SK-N-SH (cell line): ENCODE measurements around the gene MFAP2. TPM values are rescaled to one million over a fixed set of nuclear protein-coding genes. Genes with fewer than 3 reads are reported as not detected.
A peak's percentile ranks its signal among the peaks of the same experiment; 100 is the strongest.

ENCODE experiments used
- CTCF ChIA-PET: fragments of 300-600, 350-600 bp; formaldehyde crosslinking; extraction: SDS; loops from one replicate; lab custom pipeline; 2021; lab: Yijun Ruan, JAX
- POLR2A ChIA-PET: fragments of 350-600 bp; sonication (Branson Sonifier 250); formaldehyde crosslinking; extraction: SDS; loops from one replicate; lab custom pipeline; 2020; ENCODE audit warnings: antibody characterized with exemption, inconsistent platforms; lab: Yijun Ruan, JAX
- DNase-seq: peaks from one replicate; pipeline ENCODE4 v3.0.0; 2012
- H2AFZ ChIP-seq: fragments of 200-600 bp; sonication (generic); 2 replicates; pipeline ENCODE4 v1.8.1; 2016; ENCODE audit warnings: antibody characterized with exemption, mild to moderate bottlenecking, low read depth
- H3F3A ChIP-seq: fragments of 200-600 bp; sonication (generic); replicated peaks from 2 replicates; pipeline ENCODE3; 2016; ENCODE audit warnings: antibody characterized with exemption, mild to moderate bottlenecking; ENCODE audit not compliant: insufficient read depth
- H3K27ac ChIP-seq, 2 experiments: fragments of 200-500 bp in 1 of 2; fragments of 200-600 bp in 1 of 2; sonication (Bioruptor generic) in 1 of 2; sonication (generic), shearing (Covaris generic) in 1 of 2; 2 replicates each; pipeline versions ENCODE4 v1.5.1 to v1.6.1; 2014 to 2016; ENCODE audit warnings: low read depth in 2 of 2, inconsistent platforms in 1 of 2, low read length in 1 of 2, mild to moderate bottlenecking in 1 of 2, mixed read lengths in 1 of 2
- H3K27me3 ChIP-seq: fragments of 200-600 bp; sonication (generic), shearing (Covaris generic); 2 replicates; pipeline ENCODE4 v1.6.1; 2016; ENCODE audit warnings: mixed run types; ENCODE audit not compliant: insufficient read depth
- H3K36me3 ChIP-seq, 2 experiments: fragments of 200-500 bp in 1 of 2; fragments of 200-600 bp in 1 of 2; sonication (Bioruptor generic) in 1 of 2; sonication (generic) in 1 of 2; replicated peaks in 1 of 2; 2 replicates each; pipeline versions ENCODE3 to v1.5.1; 2014 to 2016; ENCODE audit warnings: low read length in 1 of 2, mild to moderate bottlenecking in 1 of 2; ENCODE audit not compliant: insufficient read depth in 2 of 2, control insufficient read depth in 1 of 2
- H3K4me1 ChIP-seq, 2 experiments: fragments of 200-500 bp in 1 of 2; fragments of 200-600 bp in 1 of 2; sonication (Bioruptor generic) in 1 of 2; sonication (generic), shearing (Covaris generic) in 1 of 2; 2 replicates each; pipeline versions ENCODE4 v1.5.1 to v1.6.1; 2014 to 2016; ENCODE audit warnings: low read depth in 1 of 2, low read length in 1 of 2, mixed run types in 1 of 2; ENCODE audit not compliant: insufficient read depth in 2 of 2, control insufficient read depth in 1 of 2
- H3K4me2 ChIP-seq: fragments of 200-600 bp; sonication (generic), shearing (Covaris generic); 2 replicates; pipeline ENCODE4 v1.6.1; 2017; ENCODE audit warnings: mixed run types
- H3K4me3 ChIP-seq, 2 experiments: fragments of 200-500 bp in 1 of 2; fragments of 200-600 bp in 1 of 2; sonication (Bioruptor generic) in 1 of 2; sonication (generic), shearing (Covaris generic) in 1 of 2; 2 replicates each; pipeline versions ENCODE4 v1.5.1 to v1.8.1; 2014 to 2016; ENCODE audit warnings: low read depth in 2 of 2, inconsistent platforms in 1 of 2, low read length in 1 of 2, mild to moderate bottlenecking in 1 of 2, mixed read lengths in 1 of 2, moderate library complexity in 1 of 2
- H3K79me2 ChIP-seq: fragments of 200-600 bp; sonication (generic); 2 replicates; pipeline ENCODE4 v1.8.1; 2017; ENCODE audit warnings: mild to moderate bottlenecking; ENCODE audit not compliant: insufficient read depth
- H3K9ac ChIP-seq: fragments of 200-600 bp; sonication (generic); 2 replicates; pipeline ENCODE4 v1.6.1; 2017; ENCODE audit warnings: mixed run types
- H3K9me2 ChIP-seq: fragments of 200-600 bp; sonication (generic); 2 replicates; pipeline ENCODE4 v1.6.1; 2017; ENCODE audit warnings: mixed run types
- H3K9me3 ChIP-seq: fragments of 200-600 bp; sonication (generic); 2 replicates; pipeline ENCODE4 v1.6.1; 2017; ENCODE audit warnings: mixed run types, mild to moderate bottlenecking, moderate library complexity
- H4K20me1 ChIP-seq: fragments of 200-600 bp; sonication (generic); 2 replicates; pipeline ENCODE4 v1.6.1; 2017; ENCODE audit warnings: mild to moderate bottlenecking, mixed run types; ENCODE audit not compliant: insufficient read depth
- EP300 ChIP-seq, 2 experiments: IDR thresholded peaks; 2 replicates each; pipeline versions ENCODE4 v1.4.0 to v1.6.1; 2012; ENCODE audit warnings: borderline replicate concordance in 1 of 2, low read depth in 1 of 2, low read length in 1 of 2
- EZH2phosphoT487 ChIP-seq: fragments of 200-600 bp; sonication (generic); IDR thresholded peaks from 2 replicates; pipeline ENCODE4 v1.6.1; 2017; ENCODE audit warnings: low read depth, mixed run types, mild to moderate bottlenecking, antibody characterized with exemption, moderate library complexity, borderline replicate concordance
- FOSL2 ChIP-seq: IDR thresholded peaks from 2 replicates; pipeline ENCODE4 v1.4.0; 2012; ENCODE audit warnings: low read depth, mild to moderate bottlenecking, moderate library complexity, borderline replicate concordance
- FOXM1 ChIP-seq: IDR thresholded peaks from 2 replicates; pipeline ENCODE4 v1.4.0; 2012; ENCODE audit warnings: low read depth, mild to moderate bottlenecking
- GABPA ChIP-seq: IDR thresholded peaks from 2 replicates; pipeline ENCODE4 v1.4.0; 2012; ENCODE audit warnings: low read depth, mild to moderate bottlenecking
- IRF3 ChIP-seq: fragments of 150-350 bp; IDR thresholded peaks from 2 replicates; pipeline ENCODE4 v1.6.1; 2016; ENCODE audit warnings: mild to moderate bottlenecking, low read depth, low read length
- JUND ChIP-seq: IDR thresholded peaks from 2 replicates; pipeline ENCODE4 v1.4.0; 2012
- MAX ChIP-seq: IDR thresholded peaks from 2 replicates; pipeline ENCODE4 v1.4.0; 2012; ENCODE audit warnings: low read depth
- MEF2A ChIP-seq: IDR thresholded peaks from 2 replicates; pipeline ENCODE4 v1.4.0; 2012; ENCODE audit warnings: low read depth, borderline replicate concordance
- MXI1 ChIP-seq: IDR thresholded peaks from 2 replicates; pipeline ENCODE4 v1.6.1; 2012; ENCODE audit warnings: mild to moderate bottlenecking, low read depth, low read length, improper control_type of control experiment
- NFIC ChIP-seq: IDR thresholded peaks from 2 replicates; pipeline ENCODE4 v1.4.0; 2012; ENCODE audit warnings: borderline replicate concordance
- POLR2AphosphoS5 ChIP-seq: IDR thresholded peaks from 2 replicates; pipeline ENCODE4 v1.6.1; 2012; ENCODE audit warnings: low read depth, low read length
- REST ChIP-seq: IDR thresholded peaks from 2 replicates; pipeline ENCODE4 v1.6.1; 2012; ENCODE audit warnings: mild to moderate bottlenecking, low read depth, low read length, moderate library complexity
- RFX5 ChIP-seq: IDR thresholded peaks from 2 replicates; pipeline ENCODE4 v1.6.1; 2012; ENCODE audit warnings: mild to moderate bottlenecking, improper control_type of control experiment, low read length
- SIN3A ChIP-seq: IDR thresholded peaks from 2 replicates; pipeline ENCODE4 v1.6.1; 2012; ENCODE audit warnings: low read depth, mild to moderate bottlenecking, low read length, moderate library complexity, borderline replicate concordance
- TCF12 ChIP-seq: IDR thresholded peaks from 2 replicates; pipeline ENCODE4 v1.4.0; 2012
- USF1 ChIP-seq: IDR thresholded peaks from 2 replicates; pipeline ENCODE4 v1.4.0; 2012; ENCODE audit warnings: low read depth, borderline replicate concordance
- YY1 ChIP-seq: IDR thresholded peaks from 2 replicates; pipeline ENCODE4 v1.4.0; 2012; ENCODE audit warnings: low read depth, mild to moderate bottlenecking
- WGBS: methylation state at CpG from one replicate; pipeline ENCODE4 v1.1.6; 2017; ENCODE audit warnings: low lambda C conversion rate; 5-methylcytosine and 5-hydroxymethylcytosine counted together
- polyA plus RNA-seq, 3 experiments: library from polyadenylated mRNA; depleted of rRNA; stranded (reverse); fragments of >200 nt; gene quantifications; 2 replicates each; pipeline ENCODE4 v1.2.3, GENCODE V29; 2012
- TF ChIP-seq, protein P1 (sequence below): IDR thresholded peaks from 2 replicates; pipeline ENCODE4 v1.4.0; 2012; ENCODE audit warnings: low read depth, borderline replicate concordance

MFAP2 gene
- polyA plus RNA-seq, 1 of the 3 experiments (the other 2 are of a cell fraction) = 189 TPM

DNA sequence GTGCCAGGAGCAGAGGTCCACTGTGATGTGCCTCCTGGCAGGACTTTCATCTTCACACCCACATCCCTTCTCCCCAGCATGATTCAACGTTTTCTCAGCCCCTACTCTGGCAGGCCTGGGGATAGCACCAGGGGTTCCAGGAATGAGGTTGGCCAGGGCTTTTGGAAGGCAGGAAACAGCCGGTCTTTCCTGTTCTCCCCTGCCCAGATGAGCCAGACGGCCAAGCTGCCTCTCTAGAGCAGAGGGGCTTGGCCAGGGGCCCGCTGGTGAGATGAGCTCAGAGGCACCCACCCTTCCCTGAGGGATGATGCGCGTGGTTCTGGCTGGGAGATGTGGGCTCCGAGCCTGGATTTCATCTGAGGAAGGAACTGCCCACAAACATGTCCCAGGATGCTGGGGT is 4.3 kb upstream of the MFAP2 start:
- Histone ChIP-seq H3K4me1 (peaks cover 13 to 14% of the 10 kb centered on the region in 2 experiments; a peak in 2 of 4 replicates), H3K79me2 (peaks cover 9% of the 10 kb centered on the region; the same call in 1 of the 2 replicates), H3K9me2 (no peaks in the 10 kb centered on the region), H4K20me1 (no peaks in the 10 kb centered on the region), H3K27ac (peak overlapping the region; percentile 64 to 79), H3K9ac (peak overlapping the region; percentile 1; the same call in 1 of the 2 replicates), H3K9me3 (no peaks in the 10 kb centered on the region), H3K4me2 (peak overlapping the region; percentile 47; the same call in 1 of the 2 replicates), H3F3A (peaks cover 19% of the 10 kb centered on the region)
- POLR2A ChIA-PET = interaction anchor here (0.7 to 1.0 kb wide), 4 partner anchors 15 to 24 kb away, joined by 3 to 5 read pairs (median 4); no protein-coding TSS in a partner anchor
- peak; percentile 76 for DNase-seq
- TF ChIP-seq USF1 (0 out of 2 replicates have a peak, but pooled peaks have one; percentile 25), EZH2phosphoT487 (no peak), IRF3 (no peak), SIN3A (no peak), MEF2A (0 out of 2 replicates have a peak, but pooled peaks have one; percentile 24), FOXM1 (no peak), FOSL2 (peak; percentile 45), RFX5 (no peak), EP300 (IDR thresholded peaks at IDR 0.05; ENCODE audit: borderline replicate concordance in 1 of 2, low read depth in 1 of 2, low read length in 1 of 2) (peak; percentile 25 to 62; a peak in 2 of 4 replicates), MXI1 (no peak), YY1 (no peak), MAX (peak; percentile 77), NFIC (peak; percentile 93), JUND (peak; percentile 68), GABPA (no peak), REST (peak; percentile 20; the same call in 1 of the 2 replicates), POLR2AphosphoS5 (no peak), TCF12 (peak; percentile 90)
- TF ChIP-seq, protein P1, sequence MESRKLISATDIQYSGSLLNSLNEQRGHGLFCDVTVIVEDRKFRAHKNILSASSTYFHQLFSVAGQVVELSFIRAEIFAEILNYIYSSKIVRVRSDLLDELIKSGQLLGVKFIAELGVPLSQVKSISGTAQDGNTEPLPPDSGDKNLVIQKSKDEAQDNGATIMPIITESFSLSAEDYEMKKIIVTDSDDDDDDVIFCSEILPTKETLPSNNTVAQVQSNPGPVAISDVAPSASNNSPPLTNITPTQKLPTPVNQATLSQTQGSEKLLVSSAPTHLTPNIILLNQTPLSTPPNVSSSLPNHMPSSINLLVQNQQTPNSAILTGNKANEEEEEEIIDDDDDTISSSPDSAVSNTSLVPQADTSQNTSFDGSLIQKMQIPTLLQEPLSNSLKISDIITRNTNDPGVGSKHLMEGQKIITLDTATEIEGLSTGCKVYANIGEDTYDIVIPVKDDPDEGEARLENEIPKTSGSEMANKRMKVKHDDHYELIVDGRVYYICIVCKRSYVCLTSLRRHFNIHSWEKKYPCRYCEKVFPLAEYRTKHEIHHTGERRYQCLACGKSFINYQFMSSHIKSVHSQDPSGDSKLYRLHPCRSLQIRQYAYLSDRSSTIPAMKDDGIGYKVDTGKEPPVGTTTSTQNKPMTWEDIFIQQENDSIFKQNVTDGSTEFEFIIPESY = 0 out of 2 replicates have a peak, but pooled peaks have one; percentile 37
- TF ChIP-seq, all 33 proteins: peak for 10
- CTCF ChIA-PET = interaction anchor here (1.1 to 4.0 kb wide), 5 partner anchors 18 to 26 kb away, joined by 3 to 38 read pairs (median 4); no protein-coding TSS in a partner anchor
- Histone ChIP-seq H3K4me3 (no peak overlapping the region), H3K36me3 (peaks cover 3 to 8% of the 10 kb centered on the region in 2 experiments), H3K27me3 (no peaks in the 10 kb centered on the region), H2AFZ (no peak overlapping the region)
- WGBS = 12% methylated on average over 4 of the region's 7 CpGs
